ENCODE results near the gene GABRR3. TPM values are rescaled to one million over a fixed set of nuclear protein-coding genes. Genes with fewer than 3 reads are reported as not detected.

Gene GABRR3
- polyA plus RNA-seq, 1 donor (not counting 4 experiments of a cell fraction or from before 2014, with no cell fraction given): not detected

- no peak for DNase-seq (ENCODE audit: low read depth, low spot score)
- no peak for FAIRE-seq
- Histone ChIP-seq H3K4me1 (ENCODE audit: control insufficient read depth, extremely low read depth, insufficient read depth, low read length) (no peaks in the 10 kb centered on the region), H3K27me3 (ENCODE audit: control insufficient read depth, extremely low read depth, insufficient read depth, low read length) (no peaks in the 10 kb centered on the region), H3K9me1 (ENCODE audit: control insufficient read depth, extremely low read depth, insufficient read depth, low read length) (no peaks in the 10 kb centered on the region), H3K4me2 (ENCODE audit: control insufficient read depth, extremely low read depth, insufficient read depth, low read depth, low read length) (no peak overlapping the region), H3K27ac (ENCODE audit: control insufficient read depth, insufficient read depth, low read length) (no peak overlapping the region), H4K20me1 (ENCODE audit: control insufficient read depth, extremely low read depth, insufficient read depth, low read length) (no peaks in the 10 kb centered on the region), H3K9me3 (ENCODE audit: control insufficient read depth, low read depth, low read length) (no peaks in the 10 kb centered on the region), H2AFZ (ENCODE audit: control insufficient read depth, low read length) (no peak overlapping the region), H3K9ac (ENCODE audit: control insufficient read depth, extremely low read depth, insufficient read depth, low read length) (no peak overlapping the region), H3K36me3 (ENCODE audit: control insufficient read depth in 2 of 2, extremely low read depth in 1 of 2, insufficient read depth in 2 of 2, low read length in 2 of 2) (no peaks in the 10 kb centered on the region), H3K79me2 (ENCODE audit: control insufficient read depth, insufficient read depth, low read length) (no peaks in the 10 kb centered on the region), H3K4me3 (ENCODE audit: control insufficient read depth in 2 of 3, extremely low read depth in 1 of 3, insufficient read depth in 2 of 3, low read depth in 1 of 3, low read length in 3 of 3) (no peak overlapping the region)
- dilution Hi-C loops (cut with MboI; ENCODE audit: extremely low pct_ligation_motif_present, low sequenced_read_pairs): no loop called here
- TF ChIP-seq EZH2 (IDR thresholded peaks at IDR 0.05; ENCODE audit: low read length) (no peak), CTCF (optimal IDR thresholded peaks at IDR 0.05 in 1 of 3, IDR thresholded peaks at IDR 0.05 in 1 of 3, conservative IDR thresholded peaks at IDR 0.05 in 1 of 3; ENCODE audit: extremely low read depth in 1 of 3, insufficient read depth in 2 of 3, low read length in 3 of 3) (no peak)
Measured at GRCh38 chr3:98058244-98058960, 23.3 kb upstream of the GABRR3 start.

DNA sequence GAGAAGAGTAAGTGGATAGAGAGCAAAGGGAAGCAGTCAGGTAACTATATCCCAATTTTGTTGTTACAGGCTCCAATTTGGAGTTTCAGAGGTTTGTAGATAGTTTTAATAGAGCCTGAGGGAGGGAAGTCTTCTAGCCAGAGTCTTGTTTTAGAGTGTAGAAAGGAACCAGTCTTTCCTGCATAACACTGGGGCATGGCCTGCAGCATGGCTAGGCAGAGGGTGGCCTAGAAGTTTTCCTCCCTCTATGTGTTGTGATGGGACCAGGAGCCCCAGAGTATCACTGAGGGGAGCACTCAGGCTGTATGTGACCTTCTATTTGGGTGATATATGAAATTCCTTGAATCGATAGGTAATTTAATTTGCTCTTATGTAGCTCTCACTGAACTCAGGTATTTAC is 22.5 kb upstream of the GABRR3 start:
- no peak overlapping the region for H3K4me2 ChIP-seq (ENCODE audit: control insufficient read depth, extremely low read depth, insufficient read depth, low read depth, low read length)
- no peak for TF ChIP-seq EZH2 (IDR thresholded peaks at IDR 0.05; ENCODE audit: low read length)
- TF ChIP-seq CTCF (optimal IDR thresholded peaks at IDR 0.05 in 1 of 3, IDR thresholded peaks at IDR 0.05 in 1 of 3, conservative IDR thresholded peaks at IDR 0.05 in 1 of 3; ENCODE audit: extremely low read depth in 1 of 3, insufficient read depth in 2 of 3, low read length in 3 of 3): no peak
- H3K27ac ChIP-seq (ENCODE audit: control insufficient read depth, insufficient read depth, low read length): no peak overlapping the region
- dilution Hi-C loops (cut with MboI; ENCODE audit: extremely low pct_ligation_motif_present, low sequenced_read_pairs): no loop called here
- H3K9ac ChIP-seq (ENCODE audit: control insufficient read depth, extremely low read depth, insufficient read depth, low read length): no peak overlapping the region
- no peaks in the 10 kb centered on the region for H3K9me1 ChIP-seq (ENCODE audit: control insufficient read depth, extremely low read depth, insufficient read depth, low read length)
- no peak overlapping the region for H2AFZ ChIP-seq (ENCODE audit: control insufficient read depth, low read length)
- no peak overlapping the region for H3K4me3 ChIP-seq (ENCODE audit: control insufficient read depth in 2 of 3, extremely low read depth in 1 of 3, insufficient read depth in 2 of 3, low read depth in 1 of 3, low read length in 3 of 3)
- H4K20me1 ChIP-seq (ENCODE audit: control insufficient read depth, extremely low read depth, insufficient read depth, low read length): no peaks in the 10 kb centered on the region
- no peak for DNase-seq (ENCODE audit: low read depth, low spot score)
- no peaks in the 10 kb centered on the region for H3K9me3 ChIP-seq (ENCODE audit: control insufficient read depth, low read depth, low read length)
- H3K4me1 ChIP-seq (ENCODE audit: control insufficient read depth, extremely low read depth, insufficient read depth, low read length): no peaks in the 10 kb centered on the region
- H3K36me3 ChIP-seq (ENCODE audit: control insufficient read depth in 2 of 2, extremely low read depth in 1 of 2, insufficient read depth in 2 of 2, low read length in 2 of 2): no peaks in the 10 kb centered on the region
- no peak for FAIRE-seq
- H3K27me3 ChIP-seq (ENCODE audit: control insufficient read depth, extremely low read depth, insufficient read depth, low read length): no peaks in the 10 kb centered on the region
- H3K79me2 ChIP-seq (ENCODE audit: control insufficient read depth, insufficient read depth, low read length): no peaks in the 10 kb centered on the region
